ENCODE results near the gene RGS12. TPM values are rescaled to one million over a fixed set of nuclear protein-coding genes. Genes with fewer than 3 reads are reported as not detected.

RGS12 gene
- total RNA-seq, 1 donor from 2014 or later, result 102 TPM

- Mint-ChIP-seq H3K4me3 (ENCODE audit: low read depth) (no peak overlapping the region), H3K4me1 (ENCODE audit: low read depth) (peaks cover 12% of the 10 kb centered on the region), H3K36me3 (ENCODE audit: insufficient read depth) (peaks cover 6% of the 10 kb centered on the region), H3K27ac (no peak overlapping the region), H3K27me3 (peaks cover 11% of the 10 kb centered on the region), H3K9me3 (ENCODE audit: low read depth) (peaks cover 4% of the 10 kb centered on the region)
- no peak for DNase-seq (ENCODE audit: low spot score, unreplicated experiment)
- TF ChIP-seq CTCF (IDR thresholded peaks at IDR 0.05; ENCODE audit: unreplicated experiment), result no peak
Measured at GRCh38 chr4:3286335-3287175, 6.3 kb upstream of the RGS12 start.

- peaks cover 11% of the 10 kb centered on the region for H3K27me3 Mint-ChIP-seq
- H3K27ac Mint-ChIP-seq, result no peak overlapping the region
- H3K4me3 Mint-ChIP-seq (ENCODE audit: low read depth), result no peak overlapping the region
- no peaks in the 10 kb centered on the region for H3K9me3 Mint-ChIP-seq (ENCODE audit: low read depth)
- TF ChIP-seq CTCF (IDR thresholded peaks at IDR 0.05; ENCODE audit: unreplicated experiment), result no peak
- no peak for DNase-seq (ENCODE audit: low spot score, unreplicated experiment)
- H3K36me3 Mint-ChIP-seq (ENCODE audit: insufficient read depth), result peaks cover 2% of the 10 kb centered on the region
- peaks cover 14% of the 10 kb centered on the region for H3K4me1 Mint-ChIP-seq (ENCODE audit: low read depth)
Measured at GRCh38 chr4:3287271-3287971, 5.4 kb upstream of the RGS12 start.

- no peak for DNase-seq (ENCODE audit: low spot score, unreplicated experiment)
- TF ChIP-seq CTCF (IDR thresholded peaks at IDR 0.05; ENCODE audit: unreplicated experiment), result no peak
- H3K9me3 Mint-ChIP-seq (ENCODE audit: low read depth), result no peaks in the 10 kb centered on the region
- H3K27ac Mint-ChIP-seq, result no peak overlapping the region
- H3K4me3 Mint-ChIP-seq (ENCODE audit: low read depth), result no peak overlapping the region
- H3K27me3 Mint-ChIP-seq, result peaks cover 11% of the 10 kb centered on the region
- H3K4me1 Mint-ChIP-seq (ENCODE audit: low read depth), result peaks cover 7% of the 10 kb centered on the region
- no peaks in the 10 kb centered on the region for H3K36me3 Mint-ChIP-seq (ENCODE audit: insufficient read depth)
Measured at GRCh38 chr4:3287972-3288570, 4.8 kb upstream of the RGS12 start.

GRCh38 chr4:3288571-3289094 lies 4.2 kb upstream of the RGS12 start:
- Mint-ChIP-seq H3K36me3 (ENCODE audit: insufficient read depth) (no peaks in the 10 kb centered on the region), H3K27ac (no peak overlapping the region), H3K4me3 (ENCODE audit: low read depth) (no peak overlapping the region), H3K27me3 (peaks cover 7% of the 10 kb centered on the region), H3K9me3 (ENCODE audit: low read depth) (no peaks in the 10 kb centered on the region), H3K4me1 (ENCODE audit: low read depth) (peaks cover 6% of the 10 kb centered on the region)
- no peak for TF ChIP-seq CTCF (IDR thresholded peaks at IDR 0.05; ENCODE audit: unreplicated experiment)
- no peak for DNase-seq (ENCODE audit: low spot score, unreplicated experiment)

- Mint-ChIP-seq H3K4me1 (ENCODE audit: low read depth) (peaks cover 20% of the 10 kb centered on the region), H3K27me3 (peaks cover 4% of the 10 kb centered on the region), H3K4me3 (ENCODE audit: low read depth) (no peak overlapping the region), H3K9me3 (ENCODE audit: low read depth) (no peaks in the 10 kb centered on the region), H3K36me3 (ENCODE audit: insufficient read depth) (no peaks in the 10 kb centered on the region), H3K27ac (no peak overlapping the region)
- DNase-seq (ENCODE audit: low spot score, unreplicated experiment), result no peak
- no peak for TF ChIP-seq CTCF (IDR thresholded peaks at IDR 0.05; ENCODE audit: unreplicated experiment)
Measured at GRCh38 chr4:3290476-3290875, 2.3 kb upstream of the RGS12 start.

Data from progenitor cell of endocrine pancreas (in vitro differentiated cells).